Ishikawa (cell line): ENCODE data around the gene SLC25A24.

Experiments used
- CEBPB ChIP-seq: IDR thresholded peaks from 2 replicates; pipeline ENCODE4 v1.6.1; 2012
- CREB1 ChIP-seq: IDR thresholded peaks from 2 replicates; pipeline ENCODE4 v1.6.1; 2012; ENCODE audit warnings: low read depth
- EGR1 ChIP-seq: IDR thresholded peaks from 2 replicates; pipeline ENCODE4 v1.6.1; 2012
- EP300 ChIP-seq: IDR thresholded peaks from 2 replicates; pipeline ENCODE4 v1.6.1; 2012; ENCODE audit warnings: borderline replicate concordance
- FOXM1 ChIP-seq: IDR thresholded peaks from 2 replicates; pipeline ENCODE4 v1.6.1; 2012; ENCODE audit warnings: low read depth, borderline replicate concordance
- NFIC ChIP-seq: IDR thresholded peaks from 2 replicates; pipeline ENCODE4 v1.6.1; 2012
- RAD21 ChIP-seq: IDR thresholded peaks from 2 replicates; pipeline ENCODE4 v1.6.1; 2012; ENCODE audit warnings: low read depth
- TAF1 ChIP-seq: IDR thresholded peaks from 2 replicates; pipeline ENCODE4 v1.6.1; 2012; ENCODE audit warnings: low read depth, mild to moderate bottlenecking
- TCF12 ChIP-seq: IDR thresholded peaks from 2 replicates; pipeline ENCODE4 v1.6.1; 2012; ENCODE audit warnings: low read depth
- TEAD4 ChIP-seq: IDR thresholded peaks from 2 replicates; pipeline ENCODE4 v1.6.1; 2012
- YY1 ChIP-seq: IDR thresholded peaks from 2 replicates; pipeline ENCODE4 v1.6.1; 2012; ENCODE audit warnings: low read depth
- ZBTB7A ChIP-seq: IDR thresholded peaks from 2 replicates; pipeline ENCODE4 v1.6.1; 2012; ENCODE audit warnings: low read depth
- TF ChIP-seq, protein P1 (sequence below): IDR thresholded peaks from 2 replicates; pipeline ENCODE4 v1.6.1; 2012
- TF ChIP-seq, protein P2 (sequence below): IDR thresholded peaks from 2 replicates; pipeline ENCODE4 v1.6.1; 2012
- TF ChIP-seq, protein P3 (sequence below): IDR thresholded peaks from 2 replicates; pipeline ENCODE4 v1.6.1; 2012; ENCODE audit warnings: low read depth, mild to moderate bottlenecking

Gene SLC25A24

DNA sequence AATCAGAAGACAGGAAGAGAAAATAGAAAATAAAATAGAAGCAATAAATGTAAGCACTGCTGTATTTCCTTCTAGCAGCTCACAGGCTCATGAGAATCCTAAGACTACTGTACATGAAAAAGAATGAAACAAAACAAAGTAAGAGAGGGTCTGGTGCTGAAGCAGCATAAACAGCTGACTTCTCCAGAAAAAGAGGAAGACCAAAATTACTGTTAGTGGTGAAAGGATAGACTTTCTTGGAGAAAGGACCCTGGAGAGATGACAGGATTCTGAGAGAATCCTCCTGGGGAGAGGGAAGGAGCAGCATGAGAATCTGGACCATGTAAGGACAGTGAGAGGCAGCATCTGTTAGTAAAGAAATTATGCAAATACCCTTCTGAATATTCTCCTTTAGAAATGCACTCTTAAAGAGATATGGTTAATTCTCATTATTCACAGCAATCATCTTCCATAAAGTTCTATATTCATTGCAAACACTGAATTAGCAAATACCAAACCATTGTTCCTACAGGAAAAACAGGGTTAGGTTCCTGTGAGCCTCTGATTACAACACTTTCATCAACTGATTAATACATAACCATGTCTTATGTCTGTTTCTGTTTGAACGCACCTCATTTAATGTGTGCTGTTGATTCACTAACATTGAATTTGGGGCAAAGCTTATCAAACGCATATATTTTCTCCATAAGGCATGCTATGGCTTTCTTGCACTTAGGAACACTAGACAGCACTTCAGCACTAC lies 17.0 kb downstream of the SLC25A24 start:
- TF ChIP-seq, protein P1, sequence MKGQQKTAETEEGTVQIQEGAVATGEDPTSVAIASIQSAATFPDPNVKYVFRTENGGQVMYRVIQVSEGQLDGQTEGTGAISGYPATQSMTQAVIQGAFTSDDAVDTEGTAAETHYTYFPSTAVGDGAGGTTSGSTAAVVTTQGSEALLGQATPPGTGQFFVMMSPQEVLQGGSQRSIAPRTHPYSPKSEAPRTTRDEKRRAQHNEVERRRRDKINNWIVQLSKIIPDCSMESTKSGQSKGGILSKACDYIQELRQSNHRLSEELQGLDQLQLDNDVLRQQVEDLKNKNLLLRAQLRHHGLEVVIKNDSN = no peak
- TF ChIP-seq RAD21 (no peak), CEBPB (no peak), CREB1 (no peak), TAF1 (no peak), TEAD4 (no peak)
- TF ChIP-seq, protein P2, sequence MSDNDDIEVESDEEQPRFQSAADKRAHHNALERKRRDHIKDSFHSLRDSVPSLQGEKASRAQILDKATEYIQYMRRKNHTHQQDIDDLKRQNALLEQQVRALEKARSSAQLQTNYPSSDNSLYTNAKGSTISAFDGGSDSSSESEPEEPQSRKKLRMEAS = no peak

DNA sequence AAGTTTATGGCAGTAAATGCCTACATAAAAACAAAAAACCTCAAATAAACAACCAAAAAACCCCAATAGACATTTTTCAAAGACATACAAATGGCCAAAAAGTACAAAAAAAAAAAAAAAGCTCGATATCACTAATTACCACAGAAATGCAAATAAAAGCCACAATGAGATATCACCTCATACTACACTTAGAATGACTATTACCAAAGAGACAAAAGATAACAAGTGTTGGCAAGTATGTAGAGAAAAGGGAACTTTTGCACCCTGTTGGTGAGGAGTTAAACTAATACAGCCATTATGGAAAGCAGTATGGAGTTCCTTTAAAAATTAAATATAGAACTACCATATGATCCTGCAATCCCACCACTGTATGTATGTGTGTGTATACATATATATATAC lies 21.1 kb downstream of the SLC25A24 start:
- TF ChIP-seq CREB1 = no peak
- TF ChIP-seq, protein P2 = no peak

DNA sequence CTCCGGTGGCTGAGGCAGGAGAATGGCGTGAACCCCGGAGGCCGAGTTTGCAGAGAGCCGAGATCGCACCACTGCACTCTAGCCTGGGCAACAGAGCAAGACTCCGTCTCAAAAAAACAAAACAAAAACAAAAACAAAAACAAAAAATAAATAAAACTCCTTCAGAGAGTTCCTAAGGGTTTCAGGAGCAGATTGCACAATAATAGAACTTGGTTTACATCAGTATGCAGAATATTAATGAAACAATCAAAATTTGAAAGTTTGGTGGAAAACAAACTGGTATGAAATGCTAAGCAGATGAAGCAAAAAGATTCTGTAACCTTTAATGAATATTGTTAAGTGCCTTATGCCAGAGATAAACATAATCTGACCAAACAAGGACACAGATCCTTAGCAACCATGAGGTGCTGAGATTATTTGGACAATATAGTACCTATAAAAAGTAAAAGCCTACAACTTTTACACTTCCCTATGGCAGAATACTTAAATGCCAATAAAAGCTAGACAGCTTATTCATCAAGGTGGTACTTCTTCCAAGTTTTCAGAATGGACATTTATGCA lies 41.2 kb downstream of the SLC25A24 start:
- TF ChIP-seq CREB1 (no peak), TEAD4 (no peak), NFIC (no peak), EP300 (no peak), YY1 (no peak), FOXM1 (no peak), RAD21 (no peak), ZBTB7A (no peak), CEBPB (no peak)
- TF ChIP-seq, protein P1 = no peak
- TF ChIP-seq, protein P2 = no peak

DNA sequence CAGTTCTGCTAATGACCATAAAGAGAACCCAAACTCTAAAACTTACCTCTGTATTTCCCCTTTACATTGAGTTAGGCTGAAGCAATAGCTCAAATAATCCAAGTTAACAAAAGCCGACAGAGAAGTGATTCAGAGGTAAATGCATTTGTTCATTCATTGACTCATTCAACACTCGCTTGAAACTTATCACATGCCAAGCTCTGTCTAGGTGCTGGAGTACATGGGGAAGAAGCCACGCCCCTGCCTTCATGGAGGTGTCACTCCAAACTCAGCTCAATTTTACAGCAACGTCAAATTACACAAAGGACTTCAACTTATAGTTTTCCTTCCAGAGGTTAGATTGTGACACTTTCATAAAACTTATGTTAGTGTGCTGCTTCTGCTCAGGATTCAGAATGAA lies 45.8 kb downstream of the SLC25A24 start:
- no peak for TF ChIP-seq TCF12
- TF ChIP-seq FOXM1 = no peak
- TF ChIP-seq EP300 = no peak

DNA sequence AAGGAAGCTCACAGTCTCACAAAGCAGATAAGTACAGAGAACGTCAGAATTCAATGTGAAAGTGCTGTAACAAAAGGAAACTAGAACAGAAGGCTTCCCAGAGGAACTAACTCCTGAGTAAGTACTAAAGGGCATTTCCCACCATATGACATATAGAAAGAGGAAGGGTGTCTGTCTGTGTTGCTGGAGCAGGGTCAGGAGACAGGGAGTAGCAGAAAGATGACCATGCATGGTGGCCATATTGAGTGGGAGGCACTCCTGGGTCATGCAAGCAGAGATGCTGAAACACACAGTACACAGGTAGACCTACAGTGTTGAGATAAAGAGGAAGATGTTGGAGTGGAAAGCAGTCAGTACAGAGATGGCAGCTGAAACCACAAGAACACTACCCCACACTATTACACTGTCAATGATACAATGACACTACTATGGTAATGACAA lies 47.3 kb downstream of the SLC25A24 start:
- no peak for TF ChIP-seq FOXM1
- TF ChIP-seq CEBPB = no peak
- TF ChIP-seq, protein P1 = no peak
- TF ChIP-seq NFIC = no peak

DNA sequence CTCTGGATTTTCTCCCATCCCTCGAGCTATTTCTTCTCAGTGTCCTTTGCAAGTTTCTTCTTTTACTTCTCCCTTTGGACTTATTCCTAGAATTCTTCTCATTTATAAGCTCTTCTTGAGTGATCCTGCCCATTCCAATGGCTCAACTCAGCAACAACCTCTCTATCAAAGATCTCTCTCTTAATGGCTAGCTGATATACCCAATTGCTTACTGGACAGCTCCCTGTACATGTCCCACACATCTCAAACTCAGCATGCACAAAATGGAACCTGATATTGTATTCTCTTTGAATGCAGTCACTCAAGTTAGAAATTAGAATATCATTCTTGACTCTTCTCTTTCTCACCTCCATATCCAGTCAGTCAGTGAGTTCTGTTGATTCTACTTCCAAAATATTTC lies 48.6 kb downstream of the SLC25A24 start:
- TF ChIP-seq CEBPB (no peak), NFIC (no peak), EGR1 (no peak), TEAD4 (no peak)
- TF ChIP-seq, protein P3, sequence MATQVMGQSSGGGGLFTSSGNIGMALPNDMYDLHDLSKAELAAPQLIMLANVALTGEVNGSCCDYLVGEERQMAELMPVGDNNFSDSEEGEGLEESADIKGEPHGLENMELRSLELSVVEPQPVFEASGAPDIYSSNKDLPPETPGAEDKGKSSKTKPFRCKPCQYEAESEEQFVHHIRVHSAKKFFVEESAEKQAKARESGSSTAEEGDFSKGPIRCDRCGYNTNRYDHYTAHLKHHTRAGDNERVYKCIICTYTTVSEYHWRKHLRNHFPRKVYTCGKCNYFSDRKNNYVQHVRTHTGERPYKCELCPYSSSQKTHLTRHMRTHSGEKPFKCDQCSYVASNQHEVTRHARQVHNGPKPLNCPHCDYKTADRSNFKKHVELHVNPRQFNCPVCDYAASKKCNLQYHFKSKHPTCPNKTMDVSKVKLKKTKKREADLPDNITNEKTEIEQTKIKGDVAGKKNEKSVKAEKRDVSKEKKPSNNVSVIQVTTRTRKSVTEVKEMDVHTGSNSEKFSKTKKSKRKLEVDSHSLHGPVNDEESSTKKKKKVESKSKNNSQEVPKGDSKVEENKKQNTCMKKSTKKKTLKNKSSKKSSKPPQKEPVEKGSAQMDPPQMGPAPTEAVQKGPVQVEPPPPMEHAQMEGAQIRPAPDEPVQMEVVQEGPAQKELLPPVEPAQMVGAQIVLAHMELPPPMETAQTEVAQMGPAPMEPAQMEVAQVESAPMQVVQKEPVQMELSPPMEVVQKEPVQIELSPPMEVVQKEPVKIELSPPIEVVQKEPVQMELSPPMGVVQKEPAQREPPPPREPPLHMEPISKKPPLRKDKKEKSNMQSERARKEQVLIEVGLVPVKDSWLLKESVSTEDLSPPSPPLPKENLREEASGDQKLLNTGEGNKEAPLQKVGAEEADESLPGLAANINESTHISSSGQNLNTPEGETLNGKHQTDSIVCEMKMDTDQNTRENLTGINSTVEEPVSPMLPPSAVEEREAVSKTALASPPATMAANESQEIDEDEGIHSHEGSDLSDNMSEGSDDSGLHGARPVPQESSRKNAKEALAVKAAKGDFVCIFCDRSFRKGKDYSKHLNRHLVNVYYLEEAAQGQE = peak; percentile 35; the same call in 1 of the 2 replicates
- TF ChIP-seq, protein P2 = no peak

DNA sequence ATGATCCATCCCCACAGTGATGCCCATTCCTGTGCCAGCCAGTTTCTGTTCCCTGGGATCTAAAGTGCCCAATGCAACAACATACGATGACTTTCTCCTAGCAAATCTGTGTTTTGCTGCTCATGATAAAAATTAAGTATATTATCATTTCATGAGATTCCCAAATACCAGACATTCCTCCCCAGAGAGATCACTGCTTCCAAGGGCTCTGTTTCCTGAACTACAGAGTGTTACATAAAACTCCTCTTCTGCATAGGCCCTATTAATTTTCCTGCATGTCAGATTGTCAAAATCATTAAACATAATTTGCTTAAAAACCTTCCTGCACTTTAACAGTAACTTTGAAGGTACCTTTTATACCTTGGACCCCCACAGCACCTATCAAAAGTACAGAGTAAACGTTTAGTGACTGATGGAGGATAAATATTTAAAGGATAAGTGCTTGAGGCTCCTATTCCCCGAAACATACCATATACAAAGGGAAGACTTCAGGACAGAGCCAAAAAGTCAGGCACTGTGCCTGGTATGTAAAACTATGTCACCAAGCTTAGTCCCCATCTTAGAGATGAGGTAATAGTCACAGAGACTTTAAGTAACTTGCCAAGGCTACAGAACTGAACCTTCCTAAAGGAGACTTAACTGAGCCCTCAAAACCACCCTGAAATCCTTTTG lies 50.2 kb downstream of the SLC25A24 start:
- no peak for TF ChIP-seq TCF12
